A673 (cell line): ENCODE measurements around the gene FEM1C. TPM values are rescaled to one million over a fixed set of nuclear protein-coding genes. Genes with fewer than 3 reads are reported as not detected.

Source experiments
- BruUV-seq: library from RNA; stranded (reverse); fragments of 400-500 nt; replicated peaks from 2 replicates; lab custom pipeline; 2021; lab: Mats Ljungman, UMichigan
- CTCF ChIA-PET: fragments of 300-600 bp; sonication (Branson Sonifier 250); formaldehyde crosslinking; loops from one replicate; lab custom pipeline; 2022; ENCODE audit warnings: antibody characterized with exemption; lab: Charles Lee
- POLR2A ChIA-PET: fragments of 300-600 bp; sonication (Branson Sonifier 250); formaldehyde crosslinking; loops from one replicate; lab custom pipeline; 2022; ENCODE audit warnings: antibody characterized with exemption; ENCODE audit not compliant: low non-redundant PET; lab: Charles Lee
- DNase-seq: peaks from one replicate; pipeline ENCODE4 v3.0.0-alpha.2; 2015; ENCODE audit warnings: low spot score
- H3K27ac ChIP-seq: fragments of 200-600 bp; sonication (generic); 2 replicates; pipeline ENCODE4 v1.5.1; 2016; ENCODE audit warnings: mixed run types, low read depth, mild to moderate bottlenecking, mixed read lengths, antibody characterized with exemption, low read length; ENCODE audit not compliant: poor library complexity, severe bottlenecking
- H3K27me3 ChIP-seq: fragments of 200-600 bp; sonication (generic); replicated peaks from 2 replicates; pipeline ENCODE4 v1.6.1; 2017; ENCODE audit warnings: mixed run types, low read depth, mild to moderate bottlenecking, mixed read lengths, antibody characterized with exemption, low read length; ENCODE audit not compliant: insufficient read depth, poor library complexity
- H3K36me3 ChIP-seq: fragments of 200-600 bp; sonication (generic); 2 replicates; pipeline ENCODE4 v1.6.1; 2016; ENCODE audit warnings: mixed run types, mild to moderate bottlenecking, mixed read lengths, antibody characterized with exemption, low read length; ENCODE audit not compliant: insufficient read depth, poor library complexity, severe bottlenecking
- H3K4me1 ChIP-seq: fragments of 200-600 bp; sonication (generic); 2 replicates; pipeline ENCODE4 v1.6.1; 2017; ENCODE audit warnings: mixed run types, mild to moderate bottlenecking, mixed read lengths, antibody characterized with exemption, low read length; ENCODE audit not compliant: insufficient read depth, poor library complexity, severe bottlenecking
- H3K4me3 ChIP-seq: fragments of 200-600 bp; sonication (generic); 2 replicates; pipeline ENCODE4 v1.5.1; 2016; ENCODE audit warnings: low read depth, mixed run types, mild to moderate bottlenecking, mixed read lengths, low read length; ENCODE audit not compliant: poor library complexity, severe bottlenecking
- H3K9me3 ChIP-seq: fragments of 200-600 bp; sonication (generic); 2 replicates; pipeline ENCODE4 v1.6.1; 2016; ENCODE audit warnings: mixed run types, low read depth, mild to moderate bottlenecking, mixed read lengths, antibody characterized with exemption, low read length; ENCODE audit not compliant: poor library complexity, severe bottlenecking
- CTCF ChIP-seq: fragments of 300-800, 200-600 bp; sonication (generic); conservative IDR thresholded peaks from 2 replicates; pipeline ENCODE4 v1.5.1; 2017; ENCODE audit warnings: low read depth, mild to moderate bottlenecking, antibody characterized with exemption, low read length, moderate library complexity, mixed read lengths
- EZH2 ChIP-seq: fragments of 200-600 bp; sonication (generic); IDR thresholded peaks from 2 replicates; pipeline ENCODE4 v1.6.1; 2017; ENCODE audit warnings: borderline replicate concordance, low read depth, mild to moderate bottlenecking, mixed read lengths, antibody characterized with exemption, low read length; ENCODE audit not compliant: poor library complexity, severe bottlenecking
- intact Hi-C: fragments of 100-400 bp; cut with micrococcal nuclease; formaldehyde crosslinking; loops from one replicate; pipeline ENCODE4 v1.10.0; 2022; ENCODE audit not compliant: unreplicated experiment
- total RNA-seq: library from RNA; stranded (reverse); gene quantifications from 2 replicates; pipeline ENCODE4 v1.2.3, GENCODE V29; 2021

The FEM1C gene
- total RNA-seq, 1 experiment from 2014 or later, result 15.0 TPM

GRCh38 chr5:115496936-115497576, 47.5 kb downstream of the FEM1C start:
- no peaks in the 10 kb centered on the region for H3K4me1 ChIP-seq
- intact Hi-C loops, result no loop called here
- no peak for DNase-seq
- ChIA-PET POLR2A (no interaction called here), CTCF (no interaction called here)
- H3K36me3 ChIP-seq, result no peaks in the 10 kb centered on the region
- H3K27me3 ChIP-seq, result no peaks in the 10 kb centered on the region
- no TSS peak for BruUV-seq
- TF ChIP-seq CTCF (no peak), EZH2 (no peak)
- H3K27ac ChIP-seq, result no peak overlapping the region
- no peaks in the 10 kb centered on the region for H3K9me3 ChIP-seq
- H3K4me3 ChIP-seq, result no peak overlapping the region

GRCh38 chr5:115494570-115495289, 49.8 kb downstream of the FEM1C start:
- BruUV-seq, result no TSS peak
- intact Hi-C loops, result no loop called here
- CTCF ChIA-PET, result no interaction called here
- POLR2A ChIA-PET, result no interaction called here
- H3K36me3 ChIP-seq, result no peaks in the 10 kb centered on the region
- no peaks in the 10 kb centered on the region for H3K27me3 ChIP-seq
- no peak for TF ChIP-seq EZH2
- TF ChIP-seq CTCF, result no peak
- no peaks in the 10 kb centered on the region for H3K4me1 ChIP-seq
- no peak overlapping the region for H3K27ac ChIP-seq
- no peak for DNase-seq
- H3K9me3 ChIP-seq, result no peaks in the 10 kb centered on the region
- H3K4me3 ChIP-seq, result no peak overlapping the region

GRCh38 chr5:115490596-115490995, 54.0 kb downstream of the FEM1C start:
- TF ChIP-seq EZH2, result no peak
- no peak for TF ChIP-seq CTCF
- ChIA-PET POLR2A (no interaction called here), CTCF (no interaction called here)
- H3K27ac ChIP-seq, result no peak overlapping the region
- DNase-seq, result no peak
- intact Hi-C loops, result no loop called here
- H3K27me3 ChIP-seq, result peaks cover 3% of the 10 kb centered on the region
- no peaks in the 10 kb centered on the region for H3K36me3 ChIP-seq
- H3K4me1 ChIP-seq, result no peaks in the 10 kb centered on the region
- no peaks in the 10 kb centered on the region for H3K9me3 ChIP-seq
- no TSS peak for BruUV-seq
- no peak overlapping the region for H3K4me3 ChIP-seq
